Panc1 (cell line): ENCODE measurements around the gene ZNF652.

Experiments
- POLR2AphosphoS5 ChIP-seq: IDR thresholded peaks from 2 replicates; pipeline ENCODE4 v1.6.1; 2012; ENCODE audit warnings: mild to moderate bottlenecking, low read depth, low read length, moderate library complexity
- TF ChIP-seq, protein P1 (sequence below): fragments of 450-650 bp; IDR thresholded peaks from 2 replicates; pipeline ENCODE4 v1.5.1; 2017; ENCODE audit warnings: mild to moderate bottlenecking
- TF ChIP-seq, protein P2 (sequence below), 2 experiments: IDR thresholded peaks; 2 replicates each; pipeline ENCODE4 v1.6.1; 2011 to 2012; ENCODE audit warnings: low read depth in 2 of 2, control low read depth in 1 of 2, low read length in 1 of 2, mild to moderate bottlenecking in 1 of 2, moderate library complexity in 1 of 2; ENCODE audit not compliant: insufficient read depth in 1 of 2

DNA sequence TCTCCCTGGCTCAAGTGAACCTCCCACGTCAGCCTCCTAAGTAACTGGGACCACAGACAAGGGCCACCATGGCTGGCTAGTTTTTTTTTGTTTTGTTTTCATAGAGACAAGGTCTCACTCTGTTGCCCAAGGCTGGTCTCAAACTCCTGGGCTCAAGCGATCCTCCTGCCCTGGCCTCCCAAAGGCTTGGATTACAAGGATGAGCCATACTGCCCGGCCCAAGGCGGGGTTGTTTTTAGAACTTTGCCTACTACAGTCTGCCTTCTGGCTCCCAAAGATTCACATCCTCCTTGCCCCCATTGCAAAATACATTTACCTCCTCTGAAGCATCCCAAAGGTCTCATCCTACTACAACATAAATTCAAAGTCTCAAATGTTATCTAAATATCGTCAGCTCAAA lies 82.0 kb downstream of the ZNF652 start:
- TF ChIP-seq, protein P1, sequence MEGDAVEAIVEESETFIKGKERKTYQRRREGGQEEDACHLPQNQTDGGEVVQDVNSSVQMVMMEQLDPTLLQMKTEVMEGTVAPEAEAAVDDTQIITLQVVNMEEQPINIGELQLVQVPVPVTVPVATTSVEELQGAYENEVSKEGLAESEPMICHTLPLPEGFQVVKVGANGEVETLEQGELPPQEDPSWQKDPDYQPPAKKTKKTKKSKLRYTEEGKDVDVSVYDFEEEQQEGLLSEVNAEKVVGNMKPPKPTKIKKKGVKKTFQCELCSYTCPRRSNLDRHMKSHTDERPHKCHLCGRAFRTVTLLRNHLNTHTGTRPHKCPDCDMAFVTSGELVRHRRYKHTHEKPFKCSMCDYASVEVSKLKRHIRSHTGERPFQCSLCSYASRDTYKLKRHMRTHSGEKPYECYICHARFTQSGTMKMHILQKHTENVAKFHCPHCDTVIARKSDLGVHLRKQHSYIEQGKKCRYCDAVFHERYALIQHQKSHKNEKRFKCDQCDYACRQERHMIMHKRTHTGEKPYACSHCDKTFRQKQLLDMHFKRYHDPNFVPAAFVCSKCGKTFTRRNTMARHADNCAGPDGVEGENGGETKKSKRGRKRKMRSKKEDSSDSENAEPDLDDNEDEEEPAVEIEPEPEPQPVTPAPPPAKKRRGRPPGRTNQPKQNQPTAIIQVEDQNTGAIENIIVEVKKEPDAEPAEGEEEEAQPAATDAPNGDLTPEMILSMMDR, result no peak
- TF ChIP-seq POLR2AphosphoS5, result no peak
- TF ChIP-seq, protein P2, sequence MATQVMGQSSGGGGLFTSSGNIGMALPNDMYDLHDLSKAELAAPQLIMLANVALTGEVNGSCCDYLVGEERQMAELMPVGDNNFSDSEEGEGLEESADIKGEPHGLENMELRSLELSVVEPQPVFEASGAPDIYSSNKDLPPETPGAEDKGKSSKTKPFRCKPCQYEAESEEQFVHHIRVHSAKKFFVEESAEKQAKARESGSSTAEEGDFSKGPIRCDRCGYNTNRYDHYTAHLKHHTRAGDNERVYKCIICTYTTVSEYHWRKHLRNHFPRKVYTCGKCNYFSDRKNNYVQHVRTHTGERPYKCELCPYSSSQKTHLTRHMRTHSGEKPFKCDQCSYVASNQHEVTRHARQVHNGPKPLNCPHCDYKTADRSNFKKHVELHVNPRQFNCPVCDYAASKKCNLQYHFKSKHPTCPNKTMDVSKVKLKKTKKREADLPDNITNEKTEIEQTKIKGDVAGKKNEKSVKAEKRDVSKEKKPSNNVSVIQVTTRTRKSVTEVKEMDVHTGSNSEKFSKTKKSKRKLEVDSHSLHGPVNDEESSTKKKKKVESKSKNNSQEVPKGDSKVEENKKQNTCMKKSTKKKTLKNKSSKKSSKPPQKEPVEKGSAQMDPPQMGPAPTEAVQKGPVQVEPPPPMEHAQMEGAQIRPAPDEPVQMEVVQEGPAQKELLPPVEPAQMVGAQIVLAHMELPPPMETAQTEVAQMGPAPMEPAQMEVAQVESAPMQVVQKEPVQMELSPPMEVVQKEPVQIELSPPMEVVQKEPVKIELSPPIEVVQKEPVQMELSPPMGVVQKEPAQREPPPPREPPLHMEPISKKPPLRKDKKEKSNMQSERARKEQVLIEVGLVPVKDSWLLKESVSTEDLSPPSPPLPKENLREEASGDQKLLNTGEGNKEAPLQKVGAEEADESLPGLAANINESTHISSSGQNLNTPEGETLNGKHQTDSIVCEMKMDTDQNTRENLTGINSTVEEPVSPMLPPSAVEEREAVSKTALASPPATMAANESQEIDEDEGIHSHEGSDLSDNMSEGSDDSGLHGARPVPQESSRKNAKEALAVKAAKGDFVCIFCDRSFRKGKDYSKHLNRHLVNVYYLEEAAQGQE (IDR thresholded peaks at IDR 0.05; ENCODE audit: insufficient read depth in 1 of 2, low read depth in 2 of 2, low read length in 1 of 2), result no peak
